Activated T-cell treated with anti-CD3 and anti-CD28 coated beads for 48 hours (primary cell): ENCODE data around the gene AKAP12.

ENCODE experiments used
- DNase-seq: peaks from one replicate; pipeline ENCODE4 v3.0.0-alpha.2; 2020; ENCODE audit warnings: low read depth

AKAP12 gene, protein sequence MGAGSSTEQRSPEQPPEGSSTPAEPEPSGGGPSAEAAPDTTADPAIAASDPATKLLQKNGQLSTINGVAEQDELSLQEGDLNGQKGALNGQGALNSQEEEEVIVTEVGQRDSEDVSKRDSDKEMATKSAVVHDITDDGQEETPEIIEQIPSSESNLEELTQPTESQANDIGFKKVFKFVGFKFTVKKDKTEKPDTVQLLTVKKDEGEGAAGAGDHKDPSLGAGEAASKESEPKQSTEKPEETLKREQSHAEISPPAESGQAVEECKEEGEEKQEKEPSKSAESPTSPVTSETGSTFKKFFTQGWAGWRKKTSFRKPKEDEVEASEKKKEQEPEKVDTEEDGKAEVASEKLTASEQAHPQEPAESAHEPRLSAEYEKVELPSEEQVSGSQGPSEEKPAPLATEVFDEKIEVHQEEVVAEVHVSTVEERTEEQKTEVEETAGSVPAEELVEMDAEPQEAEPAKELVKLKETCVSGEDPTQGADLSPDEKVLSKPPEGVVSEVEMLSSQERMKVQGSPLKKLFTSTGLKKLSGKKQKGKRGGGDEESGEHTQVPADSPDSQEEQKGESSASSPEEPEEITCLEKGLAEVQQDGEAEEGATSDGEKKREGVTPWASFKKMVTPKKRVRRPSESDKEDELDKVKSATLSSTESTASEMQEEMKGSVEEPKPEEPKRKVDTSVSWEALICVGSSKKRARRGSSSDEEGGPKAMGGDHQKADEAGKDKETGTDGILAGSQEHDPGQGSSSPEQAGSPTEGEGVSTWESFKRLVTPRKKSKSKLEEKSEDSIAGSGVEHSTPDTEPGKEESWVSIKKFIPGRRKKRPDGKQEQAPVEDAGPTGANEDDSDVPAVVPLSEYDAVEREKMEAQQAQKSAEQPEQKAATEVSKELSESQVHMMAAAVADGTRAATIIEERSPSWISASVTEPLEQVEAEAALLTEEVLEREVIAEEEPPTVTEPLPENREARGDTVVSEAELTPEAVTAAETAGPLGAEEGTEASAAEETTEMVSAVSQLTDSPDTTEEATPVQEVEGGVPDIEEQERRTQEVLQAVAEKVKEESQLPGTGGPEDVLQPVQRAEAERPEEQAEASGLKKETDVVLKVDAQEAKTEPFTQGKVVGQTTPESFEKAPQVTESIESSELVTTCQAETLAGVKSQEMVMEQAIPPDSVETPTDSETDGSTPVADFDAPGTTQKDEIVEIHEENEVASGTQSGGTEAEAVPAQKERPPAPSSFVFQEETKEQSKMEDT (N-terminal part only)

GRCh38 chr6:151239603-151240035 is at the start of gene AKAP12:
TSS of gene AKAP12 (plus strand) at chr6:151239967. CDS start at chr6:151240563, 596 bp downstream.
- DNase-seq, result no peak

DNA sequence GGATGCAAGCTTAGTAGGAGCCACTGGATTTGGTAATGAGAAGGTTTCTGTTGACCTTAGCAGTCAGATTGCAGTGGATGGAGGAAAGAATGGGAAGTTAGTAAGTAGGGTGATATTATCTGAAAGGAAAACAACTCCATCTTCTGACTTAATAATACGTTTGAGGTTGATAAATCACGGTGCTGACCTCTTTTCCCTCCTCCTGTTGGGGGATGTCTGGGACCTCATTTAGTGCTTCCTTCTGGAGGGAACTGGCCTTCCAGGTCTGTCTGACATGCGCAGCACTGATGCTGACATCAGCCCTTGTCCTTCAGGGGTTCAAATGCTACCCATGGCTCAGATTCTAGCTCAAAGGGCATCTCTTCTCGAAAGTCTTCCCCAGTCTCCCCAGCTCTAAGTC is 48.2 kb upstream of the AKAP12 start:
- DNase-seq, result no peak

DNA sequence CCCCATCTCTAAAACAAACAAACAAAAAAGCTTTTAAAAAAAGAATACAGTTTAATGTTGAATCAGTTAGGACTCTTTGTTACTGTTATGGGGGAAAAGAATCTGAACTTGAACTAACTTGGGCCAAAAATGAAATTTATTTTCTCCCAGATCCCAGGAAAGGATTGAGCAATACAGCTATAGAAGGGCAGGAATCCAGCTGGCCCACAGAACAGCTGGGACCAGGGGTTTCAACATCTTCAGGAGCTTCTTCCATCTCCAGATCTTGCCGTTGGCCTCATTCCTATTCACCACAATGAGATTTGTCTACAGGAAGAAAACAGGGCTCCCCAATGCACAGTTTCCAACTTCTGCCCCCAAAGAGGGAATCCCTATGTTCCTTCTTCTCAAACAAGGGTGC is 43.2 kb upstream of the AKAP12 start:
- no peak for DNase-seq

DNA sequence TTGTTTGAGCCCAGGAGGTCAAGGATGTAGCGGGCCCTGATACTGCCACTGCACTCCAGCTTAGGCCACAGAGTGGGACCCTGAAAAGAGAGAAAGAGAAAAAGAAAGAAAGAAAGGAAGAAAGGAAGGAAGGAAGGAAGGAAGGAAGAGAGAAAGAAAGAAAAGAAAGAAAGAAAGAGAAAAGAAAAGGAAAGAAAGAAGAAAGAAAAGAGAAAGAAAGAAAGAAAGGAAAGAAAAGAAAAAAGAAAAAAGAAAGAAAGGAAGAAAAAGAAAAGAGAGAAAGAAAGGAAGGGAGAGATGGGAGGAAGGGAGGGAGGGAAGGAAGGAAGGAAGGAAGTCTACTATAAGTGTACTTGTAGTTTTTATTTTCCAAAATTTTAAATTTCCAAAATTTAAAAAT is 42.2 kb upstream of the AKAP12 start:
- DNase-seq, result no peak

- DNase-seq, result no peak
Measured at GRCh38 chr6:151199991-151200390, 39.8 kb upstream of the AKAP12 start.

GRCh38 chr6:151205721-151206600 is 33.8 kb upstream of the AKAP12 start:
- no peak for DNase-seq

DNA sequence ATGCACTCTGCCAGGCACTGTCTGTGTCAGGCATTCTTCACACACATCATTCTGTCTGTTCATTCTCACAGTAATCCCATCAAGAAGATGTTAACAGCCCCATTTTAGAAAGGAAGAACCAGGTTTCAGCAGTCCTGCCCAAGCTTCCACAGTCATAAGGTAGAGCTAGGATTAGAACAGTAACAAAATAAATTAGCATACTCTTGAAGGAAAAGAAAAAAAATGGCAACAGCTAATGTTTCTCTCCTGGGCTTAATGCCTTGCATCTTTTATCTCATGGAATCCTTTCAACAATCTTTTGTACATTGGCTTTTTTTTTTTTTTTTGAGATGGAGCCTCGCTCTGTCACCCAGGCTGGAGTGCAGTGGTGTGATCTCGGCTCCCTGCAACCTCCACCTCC is 32.1 kb upstream of the AKAP12 start:
- no peak for DNase-seq

- DNase-seq, result no peak
Measured at GRCh38 chr6:151209071-151209831, 30.5 kb upstream of the AKAP12 start.

DNA sequence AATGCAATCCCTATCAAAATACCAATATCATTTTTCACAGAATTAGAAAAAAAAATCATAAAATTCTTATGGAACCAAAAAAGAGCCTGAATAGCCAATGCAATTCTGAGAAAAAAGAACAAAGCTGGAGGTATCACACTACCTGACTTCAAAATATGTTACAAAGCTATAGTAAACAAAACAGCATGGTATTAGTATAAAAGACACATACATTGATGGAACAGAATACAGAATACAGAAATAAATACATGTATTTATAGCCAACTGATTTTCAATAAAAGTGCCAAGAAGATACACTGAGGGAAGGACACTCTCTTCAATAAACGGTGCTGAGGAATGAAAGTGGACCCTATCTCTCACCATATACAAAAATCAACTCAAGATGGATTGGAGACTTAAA is 28.7 kb upstream of the AKAP12 start:
- DNase-seq, result no peak

DNA sequence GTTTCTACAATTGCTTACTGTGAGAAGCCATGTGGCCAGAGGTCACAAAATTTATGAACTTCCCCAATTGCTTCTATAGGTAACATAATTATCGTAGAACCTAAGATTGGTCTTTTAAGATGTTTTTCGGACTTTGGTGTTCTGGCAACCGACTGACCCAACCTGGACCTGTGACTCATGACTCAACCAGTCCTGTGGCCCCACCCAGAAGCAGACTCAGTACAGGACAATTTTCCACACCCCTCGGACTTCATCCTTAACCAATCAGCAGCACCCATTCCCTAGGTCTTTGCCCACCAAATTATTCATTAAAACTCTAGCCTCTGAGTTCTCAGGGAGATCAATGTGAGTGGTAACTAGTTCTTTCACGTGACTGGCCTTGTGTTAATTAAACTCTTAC is 26.4 kb upstream of the AKAP12 start:
- DNase-seq, result no peak

DNA sequence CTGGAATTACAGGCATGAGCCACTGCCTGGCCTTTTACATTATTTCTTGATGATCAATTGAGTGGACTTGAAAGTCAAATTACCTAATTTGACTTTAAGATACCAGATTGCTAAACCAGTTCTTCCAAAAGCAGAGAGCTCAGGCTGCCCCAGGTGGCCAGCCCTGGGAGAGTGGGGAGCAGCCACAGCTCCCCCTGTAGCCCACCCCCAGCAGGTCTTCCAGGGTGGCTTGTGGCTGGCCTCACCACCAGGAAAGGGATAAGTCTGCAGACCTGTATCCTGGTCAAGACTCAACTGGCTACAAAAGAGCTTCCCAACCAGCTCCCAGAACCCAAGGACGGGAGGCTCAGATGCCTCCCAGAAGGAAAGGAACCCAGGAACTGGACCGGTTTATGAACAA is 23.8 kb upstream of the AKAP12 start:
- no peak for DNase-seq

- no peak for DNase-seq
Measured at GRCh38 chr6:151216804-151217203, 23.0 kb upstream of the AKAP12 start.

DNA sequence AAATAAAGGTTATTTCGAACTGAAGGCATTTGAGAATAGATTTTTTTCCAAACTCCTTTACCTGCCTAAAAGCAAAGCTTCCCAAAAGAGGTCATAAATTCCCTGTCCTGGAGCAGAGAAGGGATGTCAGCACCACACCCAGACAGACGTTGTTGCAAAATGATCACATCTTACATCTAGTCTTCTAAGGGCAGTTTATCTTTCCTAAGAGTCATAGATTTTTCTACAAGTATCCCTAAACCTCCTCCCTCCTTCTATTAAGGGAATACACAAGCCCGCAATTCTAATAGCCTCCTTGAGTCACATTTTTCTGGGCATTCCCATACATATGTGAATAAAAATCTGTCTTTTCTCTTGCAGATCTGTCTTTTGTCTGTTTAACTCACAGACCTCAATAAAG is 20.6 kb upstream of the AKAP12 start:
- DNase-seq, result no peak

DNA sequence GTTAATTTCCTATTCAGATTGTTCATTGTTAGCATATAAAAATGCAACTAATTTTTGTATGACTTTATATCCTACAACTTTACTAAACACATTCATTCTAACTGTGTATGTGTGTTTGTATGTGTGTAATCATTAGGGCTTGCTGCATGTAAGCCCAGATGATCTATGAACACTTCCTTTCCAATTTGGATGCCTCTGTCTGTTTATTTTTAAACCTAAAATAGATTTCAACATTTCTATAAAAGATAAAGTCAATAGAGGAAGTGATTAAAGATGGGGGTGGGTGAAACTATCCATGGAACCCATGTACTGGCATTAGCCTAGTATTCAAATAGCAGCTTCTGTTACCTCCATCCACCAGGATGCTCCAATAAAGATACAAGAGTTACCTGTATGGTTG is 15.7 kb upstream of the AKAP12 start:
- no peak for DNase-seq

DNA sequence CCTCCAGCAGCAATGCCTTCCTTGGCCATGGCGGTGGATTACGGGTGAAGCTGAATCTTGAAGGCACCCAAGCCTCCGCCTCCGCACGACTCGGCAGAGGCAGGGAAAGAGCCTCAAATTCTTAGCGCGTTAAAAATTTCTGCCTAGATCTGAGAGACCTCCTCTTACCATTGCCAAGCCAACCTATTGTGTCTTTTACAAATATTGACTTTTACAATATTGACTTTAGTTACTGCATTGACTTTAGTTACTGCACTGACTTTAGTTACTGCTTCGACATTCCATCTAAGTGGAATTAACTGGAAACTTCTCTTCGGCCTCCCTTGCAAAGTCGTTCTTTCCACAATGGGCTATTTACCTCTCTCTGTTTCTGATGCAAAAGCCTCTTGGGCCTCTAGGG is 13.8 kb upstream of the AKAP12 start:
- no peak for DNase-seq

DNA sequence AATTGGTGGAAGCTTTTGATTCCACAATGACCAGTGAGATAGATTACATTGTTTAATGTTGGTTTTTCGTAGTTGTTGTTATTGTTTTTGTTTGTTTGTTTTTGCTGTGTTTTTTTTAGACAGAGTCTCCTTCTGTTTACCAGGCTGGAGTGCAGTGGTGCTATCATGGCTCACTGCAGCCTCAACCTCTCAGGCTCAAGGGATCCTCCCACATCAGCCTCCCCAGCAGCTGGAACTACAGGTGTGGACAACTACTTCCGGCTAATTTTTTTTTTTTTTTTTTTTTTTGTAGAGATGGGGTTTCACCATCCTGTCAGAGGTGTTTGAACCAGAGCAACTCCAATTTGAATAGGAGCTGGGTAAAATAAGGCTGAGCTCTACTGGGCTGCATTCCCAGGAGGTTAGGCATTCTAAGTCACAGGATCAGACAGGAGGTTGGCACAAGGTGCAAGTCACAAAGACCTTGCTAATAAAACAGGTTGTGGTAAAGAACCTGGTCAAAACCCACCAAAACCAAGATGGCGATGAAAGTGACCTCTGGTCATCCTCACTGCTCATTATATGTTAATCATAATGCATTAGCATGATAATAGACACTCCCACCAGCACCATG is 10.9 kb upstream of the AKAP12 start:
- no peak for DNase-seq

DNA sequence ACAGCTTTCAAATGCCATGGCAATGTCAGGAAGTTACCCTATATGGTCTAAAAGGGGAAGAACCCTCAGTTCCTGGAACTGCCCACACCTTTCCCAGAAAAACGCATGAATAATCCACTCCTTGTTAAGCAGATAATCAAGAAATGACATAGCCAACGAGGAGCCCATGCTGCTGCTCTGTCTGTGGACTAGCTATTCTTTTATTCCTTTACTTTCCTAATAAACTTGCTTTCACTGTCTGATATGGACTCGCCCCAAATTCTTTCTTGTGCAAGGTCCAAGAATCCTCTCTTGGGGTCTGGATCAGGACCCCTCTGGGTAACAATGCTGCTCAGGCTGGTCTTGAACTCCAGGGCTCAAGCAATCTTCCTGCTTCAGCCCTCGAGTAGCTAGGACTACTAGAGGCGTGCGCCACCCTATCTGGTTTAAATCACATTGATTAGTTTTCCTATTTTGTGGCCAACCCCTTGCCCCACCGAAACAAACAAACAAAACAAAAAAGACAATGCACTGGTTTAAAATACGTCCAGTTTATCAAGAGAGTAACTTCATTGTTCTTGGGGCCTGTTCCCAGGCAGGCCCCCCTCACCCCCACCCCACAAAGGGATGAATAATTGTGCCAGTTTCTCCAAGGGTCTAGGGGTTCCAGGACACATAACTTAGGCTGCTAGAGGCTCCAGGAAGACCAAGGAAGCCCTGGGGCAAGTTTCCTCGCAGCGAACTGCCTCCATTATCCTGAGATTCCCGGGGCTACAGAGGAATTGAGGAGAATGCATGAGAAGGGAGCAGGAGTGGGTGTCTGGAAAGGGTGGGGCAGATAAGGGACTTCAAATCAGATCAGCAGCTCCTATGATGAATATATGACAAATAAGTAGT is 10.1 kb upstream of the AKAP12 start:
- DNase-seq, result peak; percentile 34

GRCh38 chr6:151230277-151230577 is 9.5 kb upstream of the AKAP12 start:
- no peak for DNase-seq

DNA sequence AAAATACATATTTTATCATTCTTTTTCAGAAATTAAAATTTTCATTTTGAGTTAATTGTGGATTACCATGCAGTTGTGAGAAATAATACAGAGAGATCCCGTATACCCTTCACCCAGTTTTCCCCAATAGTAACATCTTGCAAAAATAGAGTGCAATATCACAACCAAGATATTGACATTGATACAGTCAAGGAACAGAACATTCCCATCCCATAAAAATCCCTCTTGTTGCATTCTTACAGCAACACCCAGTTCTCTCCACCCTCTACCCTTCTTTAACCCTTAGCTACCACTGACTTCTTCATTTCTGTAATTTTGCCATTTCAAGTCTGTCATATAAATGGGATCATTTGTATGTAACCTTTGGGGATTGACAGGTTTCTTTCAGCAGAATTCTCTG is 6.9 kb upstream of the AKAP12 start:
- no peak for DNase-seq
